ENCODE measurements around the gene FN1. TPM values are rescaled to one million over a fixed set of nuclear protein-coding genes. Genes with fewer than 3 reads are reported as not detected.

FN1 gene
- total RNA-seq, 3 donors from 2014 or later = 74.9 to 295 (median 102) TPM

- Histone ChIP-seq H3K36me3 (no peaks in the 10 kb centered on the region), H3K4me3 (no peak overlapping the region), H3K27ac (no peak overlapping the region), H3K27me3 (no peaks in the 10 kb centered on the region), H3K9me3 (no peaks in the 10 kb centered on the region), H3K4me1 (no peaks in the 10 kb centered on the region)
- intact Hi-C loops (cut with DNase I; ENCODE audit: low total_unique reads) = no loop called here
- TF ChIP-seq, protein P1, sequence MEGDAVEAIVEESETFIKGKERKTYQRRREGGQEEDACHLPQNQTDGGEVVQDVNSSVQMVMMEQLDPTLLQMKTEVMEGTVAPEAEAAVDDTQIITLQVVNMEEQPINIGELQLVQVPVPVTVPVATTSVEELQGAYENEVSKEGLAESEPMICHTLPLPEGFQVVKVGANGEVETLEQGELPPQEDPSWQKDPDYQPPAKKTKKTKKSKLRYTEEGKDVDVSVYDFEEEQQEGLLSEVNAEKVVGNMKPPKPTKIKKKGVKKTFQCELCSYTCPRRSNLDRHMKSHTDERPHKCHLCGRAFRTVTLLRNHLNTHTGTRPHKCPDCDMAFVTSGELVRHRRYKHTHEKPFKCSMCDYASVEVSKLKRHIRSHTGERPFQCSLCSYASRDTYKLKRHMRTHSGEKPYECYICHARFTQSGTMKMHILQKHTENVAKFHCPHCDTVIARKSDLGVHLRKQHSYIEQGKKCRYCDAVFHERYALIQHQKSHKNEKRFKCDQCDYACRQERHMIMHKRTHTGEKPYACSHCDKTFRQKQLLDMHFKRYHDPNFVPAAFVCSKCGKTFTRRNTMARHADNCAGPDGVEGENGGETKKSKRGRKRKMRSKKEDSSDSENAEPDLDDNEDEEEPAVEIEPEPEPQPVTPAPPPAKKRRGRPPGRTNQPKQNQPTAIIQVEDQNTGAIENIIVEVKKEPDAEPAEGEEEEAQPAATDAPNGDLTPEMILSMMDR (IDR thresholded peaks at IDR 0.05) = no peak
- TF ChIP-seq POLR2A (IDR thresholded peaks at IDR 0.05) (no peak), POLR2AphosphoS5 (IDR thresholded peaks at IDR 0.05) (no peak)
- no peak for DNase-seq (ENCODE audit: low spot score in 2 of 2)
These were observed 78.2 kb downstream of the FN1 start for GRCh38 chr2:215357660-215358059.

DNA sequence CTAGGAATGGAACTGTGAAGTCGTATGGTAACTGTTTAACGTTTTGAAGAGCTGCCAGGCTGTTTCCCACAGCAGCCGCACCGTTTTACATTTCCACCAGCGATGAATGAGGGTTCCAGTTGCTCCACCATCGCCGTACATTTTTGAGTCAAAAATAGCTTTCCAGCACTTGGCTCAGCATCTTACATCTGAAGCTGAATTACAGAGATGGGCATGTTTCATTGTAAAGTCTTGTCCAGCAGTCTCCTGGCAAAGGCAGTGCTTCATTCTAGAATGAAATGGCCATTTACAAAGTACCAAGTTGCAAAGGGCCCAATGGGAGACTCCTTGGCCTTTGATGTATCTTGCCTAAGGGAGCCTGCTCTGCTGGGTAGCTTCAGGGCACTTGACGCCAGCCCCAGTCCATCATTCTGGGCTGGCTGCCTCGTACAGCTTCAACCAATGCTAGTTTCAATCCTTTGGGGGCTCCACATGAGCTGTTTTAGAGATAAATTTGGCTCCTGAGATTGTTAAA, 78.9 kb downstream of the FN1 start:
- H3K36me3 ChIP-seq = no peaks in the 10 kb centered on the region
- H3K4me3 ChIP-seq = no peak overlapping the region
- no peaks in the 10 kb centered on the region for H3K4me1 ChIP-seq
- no peak for DNase-seq (ENCODE audit: low spot score in 2 of 2)
- H3K27me3 ChIP-seq = no peaks in the 10 kb centered on the region
- H3K27ac ChIP-seq = no peak overlapping the region
- H3K9me3 ChIP-seq = no peaks in the 10 kb centered on the region
- intact Hi-C loops (cut with DNase I; ENCODE audit: low total_unique reads) = no loop called here
- TF ChIP-seq, protein P1 (IDR thresholded peaks at IDR 0.05) = no peak

DNA sequence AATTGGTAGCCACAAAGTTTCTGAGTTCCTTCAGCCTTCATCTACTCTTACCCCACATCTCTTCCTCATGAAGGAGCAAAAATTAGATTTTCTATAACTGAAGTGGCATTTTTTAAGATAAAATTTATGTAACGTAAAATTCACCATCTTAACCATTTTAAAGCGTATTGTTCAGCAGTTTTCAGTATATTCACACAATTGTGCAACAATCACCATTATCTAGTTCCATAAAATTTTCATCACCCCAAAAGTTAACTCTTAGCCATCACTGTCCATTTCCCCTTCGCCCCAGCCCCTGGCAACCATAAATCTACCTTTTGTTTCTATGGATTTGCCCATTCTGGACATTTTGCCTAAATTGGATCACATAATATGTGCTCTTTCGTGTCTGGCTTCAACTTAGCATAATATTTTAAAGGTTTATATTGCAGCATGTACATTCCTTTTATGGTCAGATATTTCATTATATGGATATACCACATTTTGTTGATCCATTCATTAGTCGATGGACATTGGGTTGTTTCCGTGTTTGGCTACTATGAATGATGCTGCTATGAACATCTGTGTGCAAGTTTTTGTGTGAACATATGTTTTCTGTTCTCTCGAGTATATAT, 79.4 kb downstream of the FN1 start:
- DNase-seq (ENCODE audit: low spot score in 2 of 2) = no peak
- H3K27me3 ChIP-seq = no peaks in the 10 kb centered on the region
- H3K27ac ChIP-seq = no peak overlapping the region
- no peaks in the 10 kb centered on the region for H3K4me1 ChIP-seq
- H3K9me3 ChIP-seq = no peaks in the 10 kb centered on the region
- TF ChIP-seq POLR2AphosphoS5 (IDR thresholded peaks at IDR 0.05) = no peak
- TF ChIP-seq, protein P1 (IDR thresholded peaks at IDR 0.05) = no peak
- no peak for TF ChIP-seq POLR2A (IDR thresholded peaks at IDR 0.05)
- intact Hi-C loops (cut with DNase I; ENCODE audit: low total_unique reads) = no loop called here
- H3K4me3 ChIP-seq = no peak overlapping the region
- H3K36me3 ChIP-seq = no peaks in the 10 kb centered on the region

GRCh38 chr2:215355801-215356200, 80.1 kb downstream of the FN1 start:
- Histone ChIP-seq H3K4me1 (no peaks in the 10 kb centered on the region), H3K4me3 (no peak overlapping the region), H3K9me3 (no peaks in the 10 kb centered on the region), H3K27me3 (no peaks in the 10 kb centered on the region), H3K36me3 (no peaks in the 10 kb centered on the region), H3K27ac (no peak overlapping the region)
- intact Hi-C loops (cut with DNase I; ENCODE audit: low total_unique reads) = no loop called here
- no peak for DNase-seq (ENCODE audit: low spot score in 2 of 2)
- no peak for TF ChIP-seq POLR2AphosphoS5 (IDR thresholded peaks at IDR 0.05)

- intact Hi-C loops (cut with DNase I; ENCODE audit: low total_unique reads) = no loop called here
These were observed 80.8 kb downstream of the FN1 start for GRCh38 chr2:215354771-215355695.

More at GRCh38 chr2:215354771-215355695, 80.8 kb downstream of the FN1 start:
- DNase-seq (ENCODE audit: low spot score in 2 of 2) = no peak
- TF ChIP-seq, protein P1 (IDR thresholded peaks at IDR 0.05) = no peak
- no peak for TF ChIP-seq POLR2A (IDR thresholded peaks at IDR 0.05)
- TF ChIP-seq POLR2AphosphoS5 (IDR thresholded peaks at IDR 0.05) = no peak
- H3K4me3 ChIP-seq = no peak overlapping the region
- no peaks in the 10 kb centered on the region for H3K27me3 ChIP-seq
- no peak overlapping the region for H3K27ac ChIP-seq
- H3K9me3 ChIP-seq = no peaks in the 10 kb centered on the region
- H3K36me3 ChIP-seq = no peaks in the 10 kb centered on the region
- H3K4me1 ChIP-seq = no peaks in the 10 kb centered on the region

Data from breast epithelium (tissue), 4 donors.